Activated T-cell treated with anti-CD3 and anti-CD28 coated beads, Interleukin-2, amount 50 U/mL, for 72 hours (primary cell): ENCODE data around the gene SLC25A36. TPM values are rescaled to one million over a fixed set of nuclear protein-coding genes. Genes with fewer than 3 reads are reported as not detected.
"Not testable (repeated sequence)": the region's sequence is repeated elsewhere in the genome, so short reads cannot be mapped to it uniquely, and the experiment has no call there.

Experiments used
- ATAC-seq, 2 donors: fragments of 150-1000 bp; cut with Tn5 transposase; replicated peaks in 1 of 2; 2 replicates each; pipeline ENCODE4 v1.10.0; 2021; ENCODE audit warnings: moderate library complexity in 2 of 2, mild to moderate bottlenecking in 1 of 2
- DNase-seq, 2 donors: peaks; one replicate each; pipeline ENCODE4 v3.0.0; 2021 to 2022; ENCODE audit warnings: mixed read lengths in 1 of 2
- H3K27ac Mint-ChIP-seq: one replicate; pipeline ENCODE4 v1.8.0; 2022; ENCODE audit warnings: mild to moderate bottlenecking, moderate library complexity, mixed read lengths
- H3K27me3 Mint-ChIP-seq: one replicate; pipeline ENCODE4 v1.8.0; 2022; ENCODE audit warnings: low read depth, mixed read lengths
- H3K36me3 Mint-ChIP-seq, 2 donors: one replicate each; pipeline ENCODE4 v1.8.0; 2022; ENCODE audit warnings: mixed read lengths in 2 of 2, mild to moderate bottlenecking in 1 of 2; ENCODE audit not compliant: insufficient read depth in 2 of 2
- H3K4me1 Mint-ChIP-seq: one replicate; pipeline ENCODE4 v1.8.0; 2022; ENCODE audit warnings: low read depth, mixed read lengths
- H3K4me3 Mint-ChIP-seq, 2 donors: one replicate each; pipeline ENCODE4 v1.8.0; 2022; ENCODE audit warnings: mild to moderate bottlenecking in 2 of 2, mixed read lengths in 2 of 2, moderate library complexity in 2 of 2
- H3K9me3 Mint-ChIP-seq, 2 donors: one replicate each; pipeline ENCODE4 v1.8.0; 2022; ENCODE audit warnings: mixed read lengths in 2 of 2
- total RNA-seq, 2 donors: library from RNA; stranded (reverse); gene quantifications; one replicate each; pipeline ENCODE4 v1.2.3, GENCODE V29; 2022

SLC25A36 gene
- total RNA-seq, 2 donors from 2014 or later: 67.5 to 83.6 TPM

DNA sequence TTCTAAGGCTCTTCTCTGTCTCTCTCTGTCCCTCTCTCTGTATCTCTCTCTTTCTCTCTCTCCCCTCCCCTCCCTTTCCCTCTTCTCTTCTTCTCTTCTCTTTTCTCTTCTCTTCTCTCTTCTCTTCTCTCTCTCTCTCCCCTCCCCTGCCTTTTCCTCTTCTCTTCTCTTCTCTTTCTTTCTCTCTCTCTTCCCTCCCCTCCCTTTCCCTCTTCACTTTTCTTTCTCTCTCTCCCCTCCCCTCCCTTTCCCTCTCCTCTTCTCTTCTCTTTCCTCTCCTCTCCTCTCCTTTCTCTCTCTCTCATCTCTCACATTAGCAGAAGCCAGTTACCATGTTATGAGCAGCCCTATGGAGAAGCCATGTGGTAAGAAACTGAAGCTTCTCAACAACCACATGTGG is 25.0 kb upstream of the SLC25A36 start:
- H3K9me3 Mint-ChIP-seq: no peaks in the 10 kb centered on the region
- H3K4me1 Mint-ChIP-seq: no peaks in the 10 kb centered on the region
- H3K27me3 Mint-ChIP-seq: peaks cover 16% of the 10 kb centered on the region
- ATAC-seq (no peak), DNase-seq (no peak)
- no peak overlapping the region for H3K27ac Mint-ChIP-seq
- no peaks in the 10 kb centered on the region for H3K36me3 Mint-ChIP-seq
- H3K4me3 Mint-ChIP-seq: no peak overlapping the region

DNA sequence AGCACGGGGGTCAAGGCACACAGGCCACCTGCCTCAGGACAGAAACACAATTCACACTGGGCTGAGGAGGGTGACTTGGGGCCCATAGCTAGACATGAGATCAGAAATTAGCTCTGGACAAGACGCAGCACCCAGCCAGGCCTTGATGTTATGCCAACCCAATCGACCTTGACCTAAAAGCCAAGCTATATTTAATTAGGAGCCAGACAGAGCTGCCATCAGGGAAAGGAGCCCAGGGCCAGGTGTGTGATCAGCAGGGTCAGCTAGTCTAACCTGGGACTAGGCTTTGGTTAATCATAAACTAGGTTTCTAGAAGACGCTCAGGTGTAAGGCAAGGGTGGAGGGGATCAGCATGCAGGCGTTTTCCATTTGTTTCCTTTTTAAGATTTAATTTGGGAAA is 23.9 kb upstream of the SLC25A36 start:
- no peak for DNase-seq
- Mint-ChIP-seq H3K36me3 (no peaks in the 10 kb centered on the region), H3K4me1 (no peaks in the 10 kb centered on the region), H3K9me3 (no peaks in the 10 kb centered on the region), H3K4me3 (no peak overlapping the region), H3K27me3 (peaks cover 16% of the 10 kb centered on the region), H3K27ac (no peak overlapping the region)
- no peak for ATAC-seq

DNA sequence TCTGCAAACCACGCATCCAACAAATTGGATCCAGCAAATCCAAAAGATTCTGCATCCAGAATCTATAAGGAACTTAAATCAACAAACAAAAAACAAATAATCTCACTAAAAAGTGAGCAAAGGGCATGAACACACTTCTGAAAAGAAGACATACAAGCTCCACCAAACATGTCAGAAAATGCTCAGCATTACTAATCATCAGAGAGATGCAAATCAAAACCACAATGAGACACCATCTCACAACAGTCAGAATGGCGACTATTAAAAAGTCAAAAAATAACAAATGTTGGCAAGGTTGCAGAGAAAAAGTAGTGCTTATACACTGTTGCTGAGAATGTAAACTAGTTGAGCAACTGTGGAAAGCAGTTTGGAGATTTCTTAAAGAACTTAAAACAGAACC is 21.6 kb upstream of the SLC25A36 start:
- Mint-ChIP-seq H3K27me3 (peaks cover 16% of the 10 kb centered on the region), H3K9me3 (no peaks in the 10 kb centered on the region), H3K36me3 (no peaks in the 10 kb centered on the region), H3K4me1 (no peaks in the 10 kb centered on the region), H3K4me3 (no peak overlapping the region), H3K27ac (no peak overlapping the region)
- no peak for ATAC-seq
- DNase-seq: no peak

DNA sequence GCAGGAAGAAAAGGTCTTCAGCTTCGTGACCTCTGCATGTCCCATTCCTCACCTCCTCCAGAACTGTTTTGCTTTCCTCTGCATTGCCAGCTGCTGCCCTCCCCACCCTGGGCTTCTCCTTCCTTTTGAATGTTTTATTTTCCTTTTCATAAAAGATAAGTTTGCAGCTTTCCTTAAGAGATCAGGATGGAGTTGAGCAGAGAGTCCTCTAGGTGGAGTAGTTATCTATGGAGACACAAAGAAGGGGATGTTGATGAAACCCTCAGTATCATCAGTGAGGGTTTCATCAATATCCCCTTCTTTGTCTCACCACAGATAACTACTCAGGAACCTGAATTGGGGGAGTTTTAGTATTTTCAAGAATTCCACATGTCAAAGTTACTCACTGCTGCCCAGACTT is 19.0 kb upstream of the SLC25A36 start:
- no peaks in the 10 kb centered on the region for H3K9me3 Mint-ChIP-seq
- H3K36me3 Mint-ChIP-seq: no peaks in the 10 kb centered on the region
- DNase-seq (no peak), ATAC-seq (no peak)
- peaks cover 14% of the 10 kb centered on the region for H3K27me3 Mint-ChIP-seq
- no peaks in the 10 kb centered on the region for H3K4me1 Mint-ChIP-seq
- no peak overlapping the region for H3K27ac Mint-ChIP-seq
- no peak overlapping the region for H3K4me3 Mint-ChIP-seq

DNA sequence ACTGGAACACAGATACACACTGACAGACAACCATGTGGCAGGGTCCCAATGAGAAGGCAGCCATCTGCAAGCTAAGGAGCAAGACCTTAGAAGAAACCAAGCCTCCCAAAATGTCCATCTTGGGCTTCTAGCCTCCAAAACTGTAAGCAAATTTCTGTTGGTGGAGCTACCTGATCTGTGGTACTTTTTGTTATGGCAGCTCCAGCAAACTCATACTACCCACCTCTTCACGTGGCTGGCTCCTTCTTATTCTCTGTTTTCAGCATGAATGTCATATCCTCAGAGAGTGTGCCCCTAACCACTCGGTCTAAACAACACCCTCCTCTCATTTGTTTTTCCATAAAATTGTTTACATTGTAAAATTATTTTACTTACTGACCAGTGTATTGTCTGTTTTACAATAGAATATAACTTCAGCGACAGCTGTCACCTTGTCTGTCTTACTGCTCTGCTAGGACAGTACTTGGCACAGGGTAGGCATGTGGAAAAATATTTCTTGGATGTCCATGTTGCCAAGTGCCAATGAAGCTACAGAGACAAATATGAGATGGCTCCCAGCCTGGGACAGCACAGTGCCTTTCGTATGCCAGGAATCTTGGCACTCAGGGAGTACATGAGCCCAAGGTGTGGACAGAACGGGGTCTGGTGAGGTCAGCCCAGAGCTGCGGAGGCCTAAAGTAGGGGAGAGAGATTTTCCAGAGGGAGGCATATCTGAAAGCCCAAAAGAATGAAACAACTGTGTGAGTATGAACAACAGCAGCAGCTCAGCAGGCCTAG is 17.4 kb upstream of the SLC25A36 start:
- no peaks in the 10 kb centered on the region for H3K4me1 Mint-ChIP-seq
- H3K4me3 Mint-ChIP-seq: no peak overlapping the region
- H3K36me3 Mint-ChIP-seq: no peaks in the 10 kb centered on the region
- DNase-seq (no peak), ATAC-seq (no peak)
- no peak overlapping the region for H3K27ac Mint-ChIP-seq
- peaks cover 7% of the 10 kb centered on the region for H3K27me3 Mint-ChIP-seq
- no peaks in the 10 kb centered on the region for H3K9me3 Mint-ChIP-seq

DNA sequence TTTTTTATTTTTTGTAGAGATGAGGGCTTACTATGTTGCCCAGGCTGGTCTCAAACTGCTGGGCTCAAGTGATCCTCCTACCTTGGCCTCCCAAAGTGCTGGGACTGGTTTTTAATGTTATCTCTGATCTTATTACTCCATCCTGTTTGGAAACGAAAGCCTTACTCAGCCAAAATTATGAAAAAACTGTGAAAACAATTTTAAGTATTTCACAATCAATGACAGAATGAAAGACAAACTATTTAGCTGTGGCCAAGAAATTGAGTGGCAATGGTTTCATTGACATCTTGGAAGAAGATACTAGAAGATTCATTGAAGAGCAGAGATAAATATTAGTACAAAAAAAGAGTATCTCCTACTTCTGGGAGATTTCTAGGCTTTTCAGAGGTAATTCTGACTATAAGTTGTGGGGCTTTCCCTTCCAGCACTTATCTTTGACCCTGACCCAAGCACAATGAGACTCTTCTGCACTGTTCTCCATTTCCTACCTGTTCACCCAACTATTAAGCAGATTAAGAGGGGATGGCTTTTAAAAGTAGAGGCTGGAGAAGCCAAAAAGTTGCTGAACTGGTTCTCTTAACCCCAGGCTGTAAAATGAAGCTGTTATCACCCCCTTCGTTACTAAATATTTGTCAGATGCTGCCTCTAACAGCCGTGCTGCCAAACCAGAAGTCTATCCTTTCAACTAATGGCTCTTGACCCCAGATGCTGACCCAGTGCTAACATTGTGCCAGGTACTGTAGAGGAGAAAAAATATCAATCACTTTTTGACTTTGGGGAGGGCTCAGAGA is 14.2 kb upstream of the SLC25A36 start:
- Mint-ChIP-seq H3K27me3 (no peaks in the 10 kb centered on the region), H3K9me3 (no peaks in the 10 kb centered on the region)

DNA sequence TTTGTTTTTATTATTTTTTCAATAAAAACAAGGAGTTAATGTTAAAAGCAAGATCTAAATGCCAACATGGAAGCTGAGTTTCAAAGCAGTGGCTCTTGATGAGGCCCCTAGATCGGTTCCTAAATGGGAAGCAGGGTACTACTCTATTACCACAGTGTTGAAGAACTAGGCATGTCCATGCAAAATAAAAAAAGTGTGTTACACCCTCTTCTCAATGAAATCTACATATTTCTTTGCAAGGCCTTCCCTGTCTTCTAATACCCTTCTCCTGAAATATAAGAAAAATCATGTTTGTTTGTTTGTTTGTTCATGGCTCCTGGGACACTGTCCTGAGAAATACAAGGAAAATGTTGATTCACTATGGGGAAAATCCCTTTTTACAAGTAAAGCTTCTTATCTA is 12.2 kb upstream of the SLC25A36 start:
- ATAC-seq (no peak), DNase-seq (no peak)
- H3K27ac Mint-ChIP-seq: no peak overlapping the region
- H3K36me3 Mint-ChIP-seq: no peaks in the 10 kb centered on the region
- no peaks in the 10 kb centered on the region for H3K27me3 Mint-ChIP-seq
- H3K9me3 Mint-ChIP-seq: no peaks in the 10 kb centered on the region
- H3K4me3 Mint-ChIP-seq: no peak overlapping the region
- no peaks in the 10 kb centered on the region for H3K4me1 Mint-ChIP-seq

More for the DNA sequence above, 14.2 kb upstream of the SLC25A36 start:
- Mint-ChIP-seq H3K27ac (no peak overlapping the region), H3K4me1 (no peaks in the 10 kb centered on the region), H3K4me3 (no peak overlapping the region), H3K36me3 (no peaks in the 10 kb centered on the region)
- no peak for ATAC-seq
- no peak for DNase-seq

DNA sequence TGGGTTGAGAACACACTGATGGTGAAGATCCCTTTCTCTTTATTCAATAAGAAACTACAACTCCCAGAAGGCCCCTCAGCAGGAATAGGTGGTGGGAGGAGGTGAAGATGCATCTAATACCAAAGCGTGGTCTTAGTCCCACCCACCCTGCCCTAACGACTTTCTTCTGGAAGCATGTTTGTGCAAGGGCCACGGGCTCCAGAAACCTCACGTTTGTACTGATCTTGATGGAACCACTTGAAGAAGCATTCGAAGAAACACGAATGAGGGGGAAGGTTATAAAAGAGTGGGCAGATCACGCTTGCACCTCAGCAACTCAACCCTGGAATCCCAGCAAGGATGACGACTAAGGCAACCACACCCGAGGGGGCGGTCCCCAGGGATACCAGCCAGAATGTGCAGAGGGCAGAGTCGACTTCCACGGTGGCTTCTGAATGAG is 10.6 kb upstream of the SLC25A36 start:
- no peak for DNase-seq
- Mint-ChIP-seq H3K4me1 (no peaks in the 10 kb centered on the region), H3K27ac (no peak overlapping the region), H3K36me3 (no peaks in the 10 kb centered on the region), H3K4me3 (no peak overlapping the region), H3K27me3 (no peaks in the 10 kb centered on the region), H3K9me3 (peaks cover 0 to 2% of the 10 kb centered on the region in 2 donors)
- no peak for ATAC-seq

DNA sequence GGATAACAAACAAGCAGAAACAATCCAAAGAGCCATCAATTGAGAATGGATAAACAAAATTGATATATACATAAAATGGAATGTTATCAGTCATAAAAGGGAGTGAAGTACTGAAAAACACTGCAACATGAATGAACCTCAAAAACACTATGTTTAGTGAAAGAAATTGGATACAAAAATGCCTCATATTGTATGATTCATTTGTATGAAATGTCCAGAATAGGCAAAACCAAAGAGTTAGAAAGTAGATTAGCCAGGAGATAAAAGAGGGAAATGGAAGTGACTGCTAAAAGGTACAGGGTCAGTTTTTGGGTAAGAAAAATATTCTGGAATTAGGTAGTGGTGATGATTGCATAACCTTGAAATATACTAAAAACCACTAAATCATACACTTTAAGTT is 9.8 kb upstream of the SLC25A36 start:
- ATAC-seq: no peak

DNA sequence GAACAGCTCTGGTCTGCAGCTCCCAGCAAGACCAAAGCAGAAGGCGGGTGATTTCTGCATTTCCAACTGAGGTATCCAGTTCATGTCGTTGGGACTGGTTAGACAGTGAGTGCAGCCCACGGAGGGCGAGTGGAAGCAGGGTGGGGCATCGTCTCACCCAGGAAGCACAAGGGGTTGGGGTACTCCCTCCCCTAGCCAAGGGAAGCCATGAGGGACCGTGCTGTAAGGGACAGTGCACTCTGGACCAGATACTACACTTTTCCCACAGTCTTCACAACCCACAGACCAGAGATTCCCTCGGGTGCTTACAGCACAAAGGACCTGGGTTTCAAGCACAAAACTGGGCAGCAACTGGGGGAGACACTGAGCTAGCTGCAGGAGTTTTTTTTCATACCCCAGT is 8.5 kb upstream of the SLC25A36 start:
- Mint-ChIP-seq H3K27ac (no peak overlapping the region), H3K27me3 (no peaks in the 10 kb centered on the region), H3K36me3 (no peaks in the 10 kb centered on the region), H3K4me3 (no peak overlapping the region), H3K9me3 (peaks cover 0 to 4% of the 10 kb centered on the region in 2 donors), H3K4me1 (no peaks in the 10 kb centered on the region)
- no peak for DNase-seq
- no peak for ATAC-seq

More for the DNA sequence above, 9.8 kb upstream of the SLC25A36 start:
- no peak overlapping the region for H3K27ac Mint-ChIP-seq
- peaks cover 0 to 4% of the 10 kb centered on the region in 2 donors for H3K9me3 Mint-ChIP-seq
- no peak for DNase-seq
- H3K4me1 Mint-ChIP-seq: no peaks in the 10 kb centered on the region
- H3K36me3 Mint-ChIP-seq: no peaks in the 10 kb centered on the region
- H3K27me3 Mint-ChIP-seq: no peaks in the 10 kb centered on the region
- H3K4me3 Mint-ChIP-seq: no peak overlapping the region

DNA sequence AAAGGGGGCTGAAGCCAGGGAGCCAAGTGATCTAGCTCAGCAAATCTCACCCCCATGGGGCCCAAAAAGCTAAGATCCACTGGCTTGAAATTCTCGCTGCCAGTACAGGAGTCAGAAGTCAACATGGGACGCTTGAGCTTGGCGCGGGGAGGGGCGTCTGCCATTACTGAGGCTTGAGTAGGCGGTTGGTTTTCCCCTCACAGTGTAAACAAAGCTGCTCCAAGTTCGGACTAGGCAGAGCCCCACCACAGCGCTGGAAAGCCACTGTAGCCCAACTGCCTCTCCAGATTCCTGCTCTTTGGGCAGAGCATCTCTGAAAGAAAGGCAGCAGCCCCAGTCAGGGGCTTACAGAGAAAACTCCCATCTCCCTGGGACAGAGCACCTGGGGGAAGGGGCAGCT is 8.1 kb upstream of the SLC25A36 start:
- Mint-ChIP-seq H3K4me3 (no peak overlapping the region), H3K27me3 (no peaks in the 10 kb centered on the region), H3K4me1 (no peaks in the 10 kb centered on the region), H3K9me3 (peaks cover 0 to 4% of the 10 kb centered on the region in 2 donors), H3K36me3 (no peaks in the 10 kb centered on the region), H3K27ac (no peak overlapping the region)
- ATAC-seq (no peak), DNase-seq (no peak)

DNA sequence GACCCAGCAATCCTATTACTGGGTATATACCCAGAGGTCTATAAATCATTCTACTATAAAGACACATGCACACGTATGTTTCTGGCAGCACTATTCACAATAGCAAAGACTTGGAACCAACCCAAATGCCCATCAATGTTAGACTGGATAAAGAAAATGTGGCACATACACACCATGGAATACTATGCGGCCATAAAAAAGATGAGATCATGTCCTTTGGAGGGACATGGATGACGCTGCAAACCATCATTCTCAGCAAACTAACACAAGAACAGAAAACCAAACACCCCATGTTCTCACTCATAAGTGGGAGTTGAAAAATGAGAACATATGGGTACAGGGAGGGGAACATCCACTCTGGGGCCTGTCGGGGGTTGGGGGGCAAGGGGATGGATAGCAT is 2.3 kb upstream of the SLC25A36 start:
- H3K27me3 Mint-ChIP-seq, H3K36me3 Mint-ChIP-seq, ATAC-seq, H3K27ac Mint-ChIP-seq, DNase-seq, H3K9me3 Mint-ChIP-seq, H3K4me3 Mint-ChIP-seq: not testable (repeated sequence)
- H3K4me1 Mint-ChIP-seq: peaks cover 31% of the 10 kb centered on the region

DNA sequence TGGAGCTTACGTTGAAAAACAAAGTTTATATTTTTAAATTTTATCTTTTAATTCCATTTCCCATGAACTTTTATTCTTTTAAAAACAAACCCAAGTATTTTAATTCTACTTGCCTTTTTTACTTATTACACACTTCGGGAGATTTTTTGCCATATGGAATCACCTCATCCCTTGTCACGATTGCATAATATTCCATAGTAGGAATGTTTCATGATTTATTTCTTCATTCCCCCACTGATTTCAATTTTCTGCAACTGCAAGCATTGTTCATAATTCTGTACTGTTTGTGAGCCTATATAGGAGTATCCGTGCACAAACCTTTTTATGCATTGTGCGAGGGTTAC is 574 bp upstream of the SLC25A36 start:
- no peak for ATAC-seq
- peak overlapping the region; percentile 74 for H3K27ac Mint-ChIP-seq
- peaks cover 3% of the 10 kb centered on the region in 2 donors for H3K36me3 Mint-ChIP-seq
- H3K4me1 Mint-ChIP-seq: peaks cover 40% of the 10 kb centered on the region
- no peak for DNase-seq
- no peaks in the 10 kb centered on the region for H3K27me3 Mint-ChIP-seq
- peaks cover 0 to 4% of the 10 kb centered on the region in 2 donors for H3K9me3 Mint-ChIP-seq
- H3K4me3 Mint-ChIP-seq: peak overlapping the region; percentile 93 to 98
